OCI-LY7 (cell line): ENCODE measurements around the gene BMP8A. TPM values are rescaled to one million over a fixed set of nuclear protein-coding genes. Genes with fewer than 3 reads are reported as not detected.

ENCODE experiments used
- BruUV-seq: library from RNA; stranded (reverse); fragments of 400-500 nt; replicated peaks from 2 replicates; lab custom pipeline; 2021; lab: Mats Ljungman, UMichigan
- CTCF ChIA-PET: fragments of 300-600 bp; sonication (Branson Sonifier 250); formaldehyde crosslinking; loops from one replicate; lab custom pipeline; 2022; ENCODE audit warnings: antibody characterized with exemption; ENCODE audit not compliant: unreplicated experiment; lab: Charles Lee
- POLR2A ChIA-PET: fragments of 300-600 bp; sonication (Branson Sonifier 250); formaldehyde crosslinking; loops from one replicate; lab custom pipeline; 2022; ENCODE audit warnings: antibody characterized with exemption; lab: Charles Lee
- DNase-seq: peaks from one replicate; pipeline ENCODE4 v3.0.0-alpha.2; 2015; ENCODE audit warnings: low spot score
- H2AFZ ChIP-seq: fragments of 200-600 bp; sonication (generic), shearing (Covaris generic); 2 replicates; pipeline ENCODE4 v1.6.1; 2014; ENCODE audit warnings: mild to moderate bottlenecking, antibody characterized with exemption, low read length, moderate library complexity
- H3K27ac ChIP-seq: fragments of 200-600 bp; sonication (generic); 2 replicates; pipeline ENCODE4 v1.5.1; 2014; ENCODE audit warnings: mixed run types, low read depth, mild to moderate bottlenecking, moderate library complexity, low read length, inconsistent platforms; ENCODE audit not compliant: poor library complexity, severe bottlenecking
- H3K36me3 ChIP-seq: fragments of 200-600 bp; sonication (generic); 2 replicates; pipeline ENCODE4 v1.6.1; 2014; ENCODE audit warnings: mild to moderate bottlenecking, antibody characterized with exemption, low read length, moderate library complexity, mixed read lengths; ENCODE audit not compliant: insufficient read depth
- H3K4me1 ChIP-seq: fragments of 200-600 bp; sonication (generic); 2 replicates; pipeline ENCODE4 v1.5.1; 2014; ENCODE audit warnings: mild to moderate bottlenecking, low read length; ENCODE audit not compliant: insufficient read depth, poor library complexity, severe bottlenecking
- H3K4me2 ChIP-seq: fragments of 200-600 bp; sonication (generic); 2 replicates; pipeline ENCODE4 v1.6.1; 2014; ENCODE audit warnings: mild to moderate bottlenecking, low read length
- H3K4me3 ChIP-seq: fragments of 200-600 bp; sonication (generic); 2 replicates; pipeline ENCODE4 v1.5.1; 2014; ENCODE audit warnings: mild to moderate bottlenecking, low read depth, low read length; ENCODE audit not compliant: poor library complexity, severe bottlenecking
- H3K79me2 ChIP-seq: fragments of 200-600 bp; sonication (generic); 2 replicates; pipeline ENCODE4 v1.6.1; 2016; ENCODE audit warnings: low read depth, mild to moderate bottlenecking, low read length, moderate library complexity, mixed read lengths; ENCODE audit not compliant: insufficient read depth
- H3K9me2 ChIP-seq: fragments of 200-600 bp; sonication (generic); 2 replicates; pipeline ENCODE4 v1.6.1; 2016; ENCODE audit warnings: mild to moderate bottlenecking, low read length, mixed read lengths; ENCODE audit not compliant: insufficient read depth
- H3K9me3 ChIP-seq: fragments of 200-600 bp; sonication (generic); 2 replicates; pipeline ENCODE4 v1.6.1; 2014; ENCODE audit warnings: mild to moderate bottlenecking, mixed run types, low read length, mixed read lengths
- H4K20me1 ChIP-seq: fragments of 200-600 bp; sonication (generic); 2 replicates; pipeline ENCODE4 v1.6.1; 2014; ENCODE audit warnings: mild to moderate bottlenecking, antibody characterized with exemption, low read length, moderate library complexity, mixed read lengths; ENCODE audit not compliant: insufficient read depth
- EZH2phosphoT487 ChIP-seq: fragments of 200-600 bp; sonication (generic); IDR thresholded peaks from 2 replicates; pipeline ENCODE4 v1.6.1; 2018; ENCODE audit warnings: low read depth, borderline replicate concordance, mild to moderate bottlenecking, mixed run types, antibody characterized with exemption, low read length, moderate library complexity, mixed read lengths
- intact Hi-C: fragments of 100-400 bp; cut with micrococcal nuclease; formaldehyde crosslinking; loops from one replicate; pipeline ENCODE4 v1.10.0; 2022; ENCODE audit not compliant: unreplicated experiment
- total RNA-seq, 2 experiments: library from RNA; depleted of rRNA in 1 of 2; stranded (reverse); fragments of >200 nt in 1 of 2; shearing (Covaris generic) in 1 of 2; gene quantifications; 2 replicates each; pipeline ENCODE4 v1.2.3, GENCODE V29; 2014 to 2022
- TF ChIP-seq, protein P1 (sequence below): fragments of 200-600 bp; sonication (generic); conservative IDR thresholded peaks from 2 replicates; pipeline ENCODE4 v1.5.1; 2014; ENCODE audit warnings: mild to moderate bottlenecking, antibody characterized with exemption, low read length, moderate library complexity, mixed read lengths

BMP8A gene
- total RNA-seq, 2 experiments from 2014 or later, result 0.32 to 0.44 TPM

DNA sequence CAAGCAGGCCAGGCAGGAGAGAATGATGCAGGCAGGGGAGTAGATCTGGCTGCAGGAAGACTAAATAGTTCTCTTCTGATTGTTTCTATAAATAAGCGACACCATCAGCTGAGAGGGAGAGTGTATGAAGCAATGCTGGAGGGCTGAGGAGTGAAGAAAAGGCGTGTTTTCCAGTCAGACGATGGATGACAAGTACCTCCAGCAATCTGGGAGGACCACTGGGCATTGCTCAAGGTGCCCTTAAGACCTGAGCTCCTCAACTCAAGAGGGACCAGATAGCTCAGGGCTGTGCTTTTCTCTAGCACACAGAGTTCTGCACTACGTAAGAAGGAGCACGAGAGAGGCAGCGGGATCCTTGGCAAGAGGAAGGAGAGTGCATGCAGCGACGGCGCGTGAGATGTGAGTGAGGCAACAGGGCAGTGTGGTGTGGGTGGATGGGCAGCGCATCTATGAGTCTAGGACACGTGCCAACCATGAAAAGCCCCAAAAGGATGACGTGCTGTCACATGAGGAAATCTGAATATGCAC is 49.1 kb downstream of the BMP8A start:
- no peak overlapping the region for H3K4me3 ChIP-seq
- no peak for DNase-seq
- POLR2A ChIA-PET, result interaction anchor here (0.5 kb wide), 1 partner anchor 66 kb away, joined by 4 read pairs; no protein-coding TSS in a partner anchor
- no peak for TF ChIP-seq EZH2phosphoT487
- TF ChIP-seq, protein P1, sequence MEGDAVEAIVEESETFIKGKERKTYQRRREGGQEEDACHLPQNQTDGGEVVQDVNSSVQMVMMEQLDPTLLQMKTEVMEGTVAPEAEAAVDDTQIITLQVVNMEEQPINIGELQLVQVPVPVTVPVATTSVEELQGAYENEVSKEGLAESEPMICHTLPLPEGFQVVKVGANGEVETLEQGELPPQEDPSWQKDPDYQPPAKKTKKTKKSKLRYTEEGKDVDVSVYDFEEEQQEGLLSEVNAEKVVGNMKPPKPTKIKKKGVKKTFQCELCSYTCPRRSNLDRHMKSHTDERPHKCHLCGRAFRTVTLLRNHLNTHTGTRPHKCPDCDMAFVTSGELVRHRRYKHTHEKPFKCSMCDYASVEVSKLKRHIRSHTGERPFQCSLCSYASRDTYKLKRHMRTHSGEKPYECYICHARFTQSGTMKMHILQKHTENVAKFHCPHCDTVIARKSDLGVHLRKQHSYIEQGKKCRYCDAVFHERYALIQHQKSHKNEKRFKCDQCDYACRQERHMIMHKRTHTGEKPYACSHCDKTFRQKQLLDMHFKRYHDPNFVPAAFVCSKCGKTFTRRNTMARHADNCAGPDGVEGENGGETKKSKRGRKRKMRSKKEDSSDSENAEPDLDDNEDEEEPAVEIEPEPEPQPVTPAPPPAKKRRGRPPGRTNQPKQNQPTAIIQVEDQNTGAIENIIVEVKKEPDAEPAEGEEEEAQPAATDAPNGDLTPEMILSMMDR, result no peak
- H3K27ac ChIP-seq, result no peak overlapping the region
- H4K20me1 ChIP-seq, result no peaks in the 10 kb centered on the region
- H3K36me3 ChIP-seq, result peaks cover 50% of the 10 kb centered on the region; the same call in 1 of the 2 replicates
- no peaks in the 10 kb centered on the region for H3K9me3 ChIP-seq
- intact Hi-C loops, result no loop called here
- H3K79me2 ChIP-seq, result no peaks in the 10 kb centered on the region
- peaks cover 19% of the 10 kb centered on the region for H3K4me1 ChIP-seq
- H3K4me2 ChIP-seq, result no peak overlapping the region
- CTCF ChIA-PET, result no interaction called here
- BruUV-seq, result no TSS peak
- H2AFZ ChIP-seq, result no peak overlapping the region
- no peaks in the 10 kb centered on the region for H3K9me2 ChIP-seq

DNA sequence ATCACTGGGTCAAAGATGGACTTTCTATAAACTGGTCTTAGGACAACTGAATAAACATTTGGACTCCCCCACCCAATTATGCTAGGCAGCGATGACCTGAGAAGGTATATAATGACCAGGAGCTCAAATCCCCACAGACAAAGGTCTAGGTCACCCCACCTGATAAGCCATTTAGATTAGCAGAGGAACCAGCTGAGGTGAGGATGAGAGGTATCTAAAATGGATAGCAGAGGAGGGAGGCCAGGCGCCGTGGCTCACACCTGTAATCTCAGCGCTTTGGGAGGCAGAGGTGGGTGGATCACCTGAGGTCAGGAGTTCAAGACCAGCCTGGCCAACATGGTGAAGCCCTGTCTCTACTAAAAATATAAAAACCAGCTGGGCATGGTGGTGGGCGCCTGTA is 51.5 kb downstream of the BMP8A start:
- Histone ChIP-seq H3K4me2 (no peak overlapping the region), H3K9me3 (no peaks in the 10 kb centered on the region), H3K79me2 (no peaks in the 10 kb centered on the region), H3K36me3 (peaks cover 55% of the 10 kb centered on the region), H3K9me2 (no peaks in the 10 kb centered on the region), H4K20me1 (no peaks in the 10 kb centered on the region), H3K27ac (no peak overlapping the region), H2AFZ (no peak overlapping the region), H3K4me1 (peaks cover 19% of the 10 kb centered on the region), H3K4me3 (no peak overlapping the region)
- BruUV-seq, result no TSS peak
- intact Hi-C loops, result no loop called here
- ChIA-PET POLR2A (no interaction called here), CTCF (interaction anchor here (0.5 kb wide), 1 partner anchor 195 kb away, joined by 7 read pairs; the partner anchor contains the start of gene PPIE)
- no peak for DNase-seq
- TF ChIP-seq, protein P1, result no peak
- TF ChIP-seq EZH2phosphoT487, result no peak

DNA sequence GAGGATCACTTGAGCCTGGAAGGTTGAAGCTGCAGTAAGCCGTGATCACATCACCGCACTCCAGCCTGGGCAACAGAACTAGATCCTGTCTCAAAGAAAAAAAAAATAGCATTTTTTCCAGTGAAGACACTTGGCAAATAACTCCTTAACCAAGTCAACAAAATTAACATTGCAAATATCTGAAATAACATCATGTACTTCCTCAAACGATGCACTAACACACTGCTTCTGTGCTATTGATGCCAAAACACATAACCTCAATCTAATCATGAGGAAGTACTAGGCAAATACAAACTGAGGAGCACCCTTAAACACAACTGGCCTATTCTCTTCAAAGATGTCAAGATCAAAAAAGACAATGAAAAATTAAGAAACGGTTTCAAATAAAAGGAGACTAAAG is 52.9 kb downstream of the BMP8A start:
- Histone ChIP-seq H3K9me3 (no peaks in the 10 kb centered on the region), H3K36me3 (peaks cover 60% of the 10 kb centered on the region), H3K4me3 (no peak overlapping the region), H3K79me2 (no peaks in the 10 kb centered on the region), H2AFZ (no peak overlapping the region), H3K4me2 (no peak overlapping the region), H3K4me1 (peaks cover 19% of the 10 kb centered on the region), H3K27ac (no peak overlapping the region), H3K9me2 (no peaks in the 10 kb centered on the region), H4K20me1 (no peaks in the 10 kb centered on the region)
- POLR2A ChIA-PET, result interaction anchor here (1.4 kb wide), 1 partner anchor 31 kb away, joined by 4 read pairs; no protein-coding TSS in a partner anchor
- no peak for DNase-seq
- CTCF ChIA-PET, result no interaction called here
- TF ChIP-seq, protein P1, result no peak
- no peak for TF ChIP-seq EZH2phosphoT487
- no TSS peak for BruUV-seq
- intact Hi-C loops, result no loop called here
